Left ventricle myocardium inferior (tissue), 1 donor: ENCODE data around the gene DLG2. TPM values are rescaled to one million over a fixed set of nuclear protein-coding genes. Genes with fewer than 3 reads are reported as not detected.
A peak's percentile ranks its signal among the peaks of the same experiment; 100 is the strongest.

ENCODE experiments used
- DNase-seq: peaks from one replicate; pipeline ENCODE4 v3.0.0-alpha.2; 2020
- H3K27ac ChIP-seq: fragments of 200-600 bp; replicated peaks from 2 replicates; pipeline ENCODE4 v1.8.0; 2021
- H3K27me3 ChIP-seq: fragments of 200-600 bp; 2 replicates; pipeline ENCODE4 v1.8.0; 2021; ENCODE audit warnings: low read depth
- H3K36me3 ChIP-seq: fragments of 200-600 bp; 2 replicates; pipeline ENCODE4 v1.8.0; 2021
- H3K4me1 ChIP-seq: fragments of 200-600 bp; 2 replicates; pipeline ENCODE4 v1.8.0; 2021
- H3K4me3 ChIP-seq: fragments of 200-600 bp; 2 replicates; pipeline ENCODE4 v1.8.0; 2021; ENCODE audit warnings: mild to moderate bottlenecking, moderate library complexity
- H3K9me3 ChIP-seq: fragments of 200-600 bp; replicated peaks from 2 replicates; pipeline ENCODE4 v1.8.0; 2021
- CTCF ChIP-seq: fragments of 200-600 bp; IDR thresholded peaks from 2 replicates; pipeline ENCODE4 v1.8.0; 2021; ENCODE audit warnings: antibody characterized with exemption, mild to moderate bottlenecking, borderline replicate concordance
- intact Hi-C: fragments of 100-400 bp; cut with micrococcal nuclease; formaldehyde crosslinking; loops from one replicate; pipeline ENCODE4 v1.11.0; 2022
- total RNA-seq: library from RNA; stranded (reverse); fragmentation: NEBNext Ultra II Directional; extraction: Animal tissue kit (Norgen Biotek cat#: 25700); gene quantifications from one replicate; pipeline ENCODE4 v1.2.1, GENCODE V29; 2021
- donor health status: DM: no; HTN: yes; CAD: no; lungs with severe emphysema.

Gene DLG2
- total RNA-seq, 1 donor from 2014 or later = 6.5 TPM

GRCh38 chr11:85187992-85188391 is 439.2 kb downstream of the DLG2 start:
- no peak overlapping the region for H3K27ac ChIP-seq
- no peaks in the 10 kb centered on the region for H3K4me1 ChIP-seq
- intact Hi-C loops = no loop called here
- no peak for TF ChIP-seq CTCF
- peaks cover 14% of the 10 kb centered on the region for H3K9me3 ChIP-seq
- H3K4me3 ChIP-seq = no peak overlapping the region
- H3K36me3 ChIP-seq = no peaks in the 10 kb centered on the region
- DNase-seq = no peak
- H3K27me3 ChIP-seq = no peaks in the 10 kb centered on the region

- H3K27me3 ChIP-seq = no peaks in the 10 kb centered on the region
- peaks cover 13% of the 10 kb centered on the region for H3K9me3 ChIP-seq
- no peak overlapping the region for H3K27ac ChIP-seq
- H3K4me3 ChIP-seq = no peak overlapping the region
- no peak for TF ChIP-seq CTCF
- intact Hi-C loops = no loop called here
- no peaks in the 10 kb centered on the region for H3K36me3 ChIP-seq
- no peaks in the 10 kb centered on the region for H3K4me1 ChIP-seq
- DNase-seq = no peak
Observed at GRCh38 chr11:85184721-85185120, 442.4 kb downstream of the DLG2 start.

- no peak for DNase-seq
Observed at GRCh38 chr11:85182441-85183387, 444.4 kb downstream of the DLG2 start.

GRCh38 chr11:85180528-85180927 is 446.6 kb downstream of the DLG2 start:
- DNase-seq = no peak

More at GRCh38 chr11:85182441-85183387, 444.4 kb downstream of the DLG2 start:
- H3K9me3 ChIP-seq = no peaks in the 10 kb centered on the region
- no peak overlapping the region for H3K27ac ChIP-seq
- intact Hi-C loops = no loop called here
- no peaks in the 10 kb centered on the region for H3K27me3 ChIP-seq
- H3K36me3 ChIP-seq = no peaks in the 10 kb centered on the region
- H3K4me1 ChIP-seq = no peaks in the 10 kb centered on the region
- H3K4me3 ChIP-seq = no peak overlapping the region
- peak; percentile 42 for TF ChIP-seq CTCF

GRCh38 chr11:85171648-85172257 is 455.4 kb downstream of the DLG2 start:
- no peak for DNase-seq
- no peak for TF ChIP-seq CTCF

More at GRCh38 chr11:85180528-85180927, 446.6 kb downstream of the DLG2 start:
- Histone ChIP-seq H3K4me1 (no peaks in the 10 kb centered on the region), H3K27me3 (no peaks in the 10 kb centered on the region), H3K27ac (no peak overlapping the region), H3K9me3 (peaks cover 13% of the 10 kb centered on the region), H3K36me3 (no peaks in the 10 kb centered on the region), H3K4me3 (no peak overlapping the region)
- TF ChIP-seq CTCF = no peak
- intact Hi-C loops = no loop called here

More at GRCh38 chr11:85171648-85172257, 455.4 kb downstream of the DLG2 start:
- H3K27ac ChIP-seq = no peak overlapping the region
- H3K9me3 ChIP-seq = peaks cover 46% of the 10 kb centered on the region
- intact Hi-C loops = no loop called here
- H3K4me3 ChIP-seq = no peak overlapping the region
- H3K4me1 ChIP-seq = no peaks in the 10 kb centered on the region
- H3K27me3 ChIP-seq = no peaks in the 10 kb centered on the region
- no peaks in the 10 kb centered on the region for H3K36me3 ChIP-seq
